Stromal cell of bone marrow (primary cell): Measurements from ENCODE around the gene PCDHAC2.

Experiments
- DNase-seq: peaks from one replicate; pipeline ENCODE4 v3.0.0-alpha.2; 2012; ENCODE audit warnings: low read depth

Gene PCDHAC2

GRCh38 chr5:140986117-140986521 is 19.8 kb downstream of the PCDHAC2 start:
- no peak for DNase-seq

- DNase-seq, result no peak
Observed at GRCh38 chr5:140988100-140988499, 21.8 kb downstream of the PCDHAC2 start.

- DNase-seq, result no peak
Observed at GRCh38 chr5:140988608-140989007, 22.3 kb downstream of the PCDHAC2 start.

GRCh38 chr5:140989254-140990020 is 23.2 kb downstream of the PCDHAC2 start:
- no peak for DNase-seq

GRCh38 chr5:140992828-140993227 is 26.6 kb downstream of the PCDHAC2 start:
- DNase-seq, result no peak

- no peak for DNase-seq
Observed at GRCh38 chr5:140996060-140996459, 29.8 kb downstream of the PCDHAC2 start.

GRCh38 chr5:140998921-140999410 is 32.7 kb downstream of the PCDHAC2 start:
- DNase-seq, result no peak

- DNase-seq, result no peak
Observed at GRCh38 chr5:141001446-141001843, 35.2 kb downstream of the PCDHAC2 start.

GRCh38 chr5:141001844-141002604 is 35.7 kb downstream of the PCDHAC2 start:
- no peak for DNase-seq

- DNase-seq, result no peak
Observed at GRCh38 chr5:141002605-141002965, 36.3 kb downstream of the PCDHAC2 start.

- no peak for DNase-seq
Observed at GRCh38 chr5:141003031-141003430, 36.8 kb downstream of the PCDHAC2 start.

- no peak for DNase-seq
Observed at GRCh38 chr5:141003791-141004611, 37.7 kb downstream of the PCDHAC2 start.

- no peak for DNase-seq
Observed at GRCh38 chr5:141007791-141008190, 41.5 kb downstream of the PCDHAC2 start.

GRCh38 chr5:141010047-141010793 is 43.9 kb downstream of the PCDHAC2 start:
- DNase-seq, result no peak

- DNase-seq, result no peak
Observed at GRCh38 chr5:141017943-141018342, 51.7 kb downstream of the PCDHAC2 start.
